H1 (cell line): ENCODE results near the gene KCNH8. TPM values are rescaled to one million over a fixed set of nuclear protein-coding genes. Genes with fewer than 3 reads are reported as not detected.

ENCODE experiments used
- BACH1 ChIP-seq: IDR thresholded peaks from 2 replicates; pipeline ENCODE4 v1.6.1; 2012; ENCODE audit warnings: low read length, improper control_type of control experiment
- PHF8 ChIP-seq: fragments of 200-600 bp; sonication (generic); conservative IDR thresholded peaks from 2 replicates; pipeline ENCODE4 v1.7.1; 2012; ENCODE audit warnings: low read depth, mild to moderate bottlenecking, inconsistent platforms, low read length, moderate library complexity
- TCF12 ChIP-seq: IDR thresholded peaks from 2 replicates; pipeline ENCODE4 v1.6.1; 2011; ENCODE audit warnings: low read depth, mild to moderate bottlenecking, low read length
- polyA plus RNA-seq, 7 experiments: library from polyadenylated mRNA; depleted of rRNA in 3 of 7; stranded (reverse) in 5 of 7; unstranded in 2 of 7; fragments of >200 nt in 5 of 7; fragments of 200-250 nt in 2 of 7; gene quantifications; 1 replicate in 5 of 7; 2 replicates in 1 of 7; 4 replicates in 1 of 7; pipeline versions ENCODE4 v1.2.1 to v1.2.3, GENCODE V29; 2011 to 2013; ENCODE audit warnings: missing spikeins in 2 of 7, mixed read lengths in 2 of 7
- total RNA-seq: library from RNA; stranded (reverse); fragmentation: NEBNext Ultra II Directional; extraction: Animal tissue kit (Norgen Biotek cat#: 25700); gene quantifications from 2 replicates; pipeline ENCODE4 v1.2.1, GENCODE V29; 2021

KCNH8 gene
- total and polyA plus RNA-seq, 2 of the 8 experiments (the other 6 are each of a cell fraction or from before 2014, with no cell fraction given): 2.2 to 2.4 TPM

DNA sequence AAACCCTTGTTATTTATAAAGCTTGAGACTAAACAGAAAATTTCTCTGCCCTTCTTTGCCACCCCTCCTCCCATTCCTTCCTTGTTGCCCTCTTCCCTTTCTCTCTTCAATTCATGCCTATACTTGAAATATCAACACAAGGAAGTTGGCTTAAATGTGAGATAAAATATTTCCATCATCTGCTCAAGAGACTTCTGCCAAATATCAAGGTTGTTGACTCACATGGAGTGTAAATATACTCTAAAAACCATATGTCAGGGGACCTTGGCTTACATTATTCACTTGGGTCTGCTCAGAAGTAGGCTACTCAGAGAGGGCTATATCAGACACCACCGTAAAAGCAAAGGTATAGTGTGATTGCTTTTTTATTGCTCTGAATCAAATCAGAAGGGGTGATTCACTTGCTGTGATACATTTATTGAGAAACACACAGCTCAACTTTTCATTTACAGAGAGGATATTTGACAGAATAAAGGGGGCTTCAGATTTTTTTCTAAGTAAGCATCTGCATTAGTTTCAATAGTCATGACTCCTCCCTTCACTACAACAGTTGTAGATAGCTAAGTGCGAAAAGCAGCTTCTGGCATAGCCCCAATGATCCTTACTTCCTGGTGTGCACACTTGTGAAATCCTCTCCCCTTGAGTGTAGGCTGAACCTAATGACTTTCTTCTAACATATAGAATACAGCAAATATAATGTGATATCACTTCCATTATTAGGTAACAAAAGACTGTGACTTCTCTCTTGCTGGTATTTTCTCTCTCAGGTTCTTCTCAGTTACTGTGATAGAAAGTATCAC is 399.6 kb downstream of the KCNH8 start (continued):
- TF ChIP-seq BACH1 (no peak), TCF12 (no peak), PHF8 (no peak)
